WTC11 (cell line): ENCODE measurements around the gene SND1.
"Not testable (repeated sequence)": the region's sequence is repeated elsewhere in the genome, so short reads cannot be mapped to it uniquely, and the experiment has no call there.

Experiments
- CREB1 ChIP-seq: sonication (generic); formaldehyde crosslinking; IDR thresholded peaks from 2 replicates; pipeline ENCODE4 v1.8.0; 2023; ENCODE audit warnings: mild to moderate bottlenecking, missing genetic modification reagents
- FOXJ3 ChIP-seq: sonication (generic); formaldehyde crosslinking; IDR thresholded peaks from 2 replicates; pipeline ENCODE4 v1.9.0; 2021; ENCODE audit warnings: missing genetic modification reagents, mild to moderate bottlenecking, borderline replicate concordance
- IRF2 ChIP-seq: sonication (generic); formaldehyde crosslinking; IDR thresholded peaks from 2 replicates; pipeline ENCODE4 v1.8.0; 2022; ENCODE audit warnings: low read depth, missing genetic modification reagents, borderline replicate concordance
- SP1 ChIP-seq: sonication (generic); formaldehyde crosslinking; conservative IDR thresholded peaks from 2 replicates; pipeline ENCODE4 v1.8.1; 2022; ENCODE audit warnings: missing genetic modification reagents
- ZNF138 ChIP-seq: sonication (generic); formaldehyde crosslinking; conservative IDR thresholded peaks from 2 replicates; pipeline ENCODE4 v1.8.1; 2022; ENCODE audit warnings: mild to moderate bottlenecking, moderate library complexity, missing genetic modification reagents
- TF ChIP-seq, protein P1 (sequence below): fragments of 250-450 bp; sonication (Bioruptor Pico); conservative IDR thresholded peaks from 2 replicates; pipeline ENCODE4 v1.9.0; 2021; ENCODE audit warnings: mild to moderate bottlenecking
- TF ChIP-seq, protein P2 (sequence below): fragments of 200-600 bp; IDR thresholded peaks from 2 replicates; pipeline ENCODE4 v1.8.0; 2022; ENCODE audit warnings: antibody characterized with exemption
- TF ChIP-seq, protein P3 (sequence below): sonication (generic); formaldehyde crosslinking; conservative IDR thresholded peaks from 2 replicates; pipeline ENCODE4 v1.8.1; 2022; ENCODE audit warnings: mild to moderate bottlenecking, missing genetic modification reagents
- TF ChIP-seq, protein P4 (sequence below): sonication (generic); formaldehyde crosslinking; IDR thresholded peaks from 2 replicates; pipeline ENCODE4 v1.8.1; 2022; ENCODE audit warnings: low read depth, mild to moderate bottlenecking, moderate library complexity, missing genetic modification reagents, borderline replicate concordance
- TF ChIP-seq, protein P5 (sequence below): sonication (generic); formaldehyde crosslinking; IDR thresholded peaks from 2 replicates; pipeline ENCODE4 v1.8.1; 2023; ENCODE audit warnings: mild to moderate bottlenecking, missing genetic modification reagents, borderline replicate concordance

DNA sequence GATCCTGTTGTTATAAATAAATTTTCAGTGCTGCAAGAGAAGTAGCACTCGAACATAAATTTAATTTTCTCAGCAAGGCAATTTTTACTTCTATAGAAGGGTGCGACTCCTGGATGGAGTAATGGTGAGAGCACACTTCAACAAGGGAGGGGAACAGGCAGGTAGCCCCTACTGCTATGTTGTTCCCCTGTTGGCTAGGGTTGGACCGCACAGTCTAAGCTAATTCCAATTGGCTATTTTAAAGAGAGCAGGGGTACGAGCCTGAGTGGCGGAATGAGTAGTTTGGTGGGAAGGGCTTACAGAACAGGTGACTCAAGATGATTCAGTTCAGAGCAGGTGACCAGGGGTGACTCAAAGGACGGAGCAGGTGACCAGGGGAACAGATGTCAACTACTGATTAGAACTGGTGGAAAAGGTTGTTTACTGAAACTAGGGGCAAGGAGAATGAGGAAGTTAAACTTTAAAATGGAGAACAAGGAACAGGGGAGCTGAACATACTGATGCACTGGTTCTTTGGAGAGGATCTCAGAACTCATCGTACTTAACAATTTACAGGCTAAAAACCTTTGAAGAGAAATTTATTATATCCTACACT lies 185.9 kb downstream of the SND1 start:
- not testable (repeated sequence) for TF ChIP-seq CREB1 (CRISPR knock-in tag); IRF2; SP1; ZNF138 (CRISPR knock-in tag); FOXJ3 (CRISPR knock-in tag)
- TF ChIP-seq, protein P1, sequence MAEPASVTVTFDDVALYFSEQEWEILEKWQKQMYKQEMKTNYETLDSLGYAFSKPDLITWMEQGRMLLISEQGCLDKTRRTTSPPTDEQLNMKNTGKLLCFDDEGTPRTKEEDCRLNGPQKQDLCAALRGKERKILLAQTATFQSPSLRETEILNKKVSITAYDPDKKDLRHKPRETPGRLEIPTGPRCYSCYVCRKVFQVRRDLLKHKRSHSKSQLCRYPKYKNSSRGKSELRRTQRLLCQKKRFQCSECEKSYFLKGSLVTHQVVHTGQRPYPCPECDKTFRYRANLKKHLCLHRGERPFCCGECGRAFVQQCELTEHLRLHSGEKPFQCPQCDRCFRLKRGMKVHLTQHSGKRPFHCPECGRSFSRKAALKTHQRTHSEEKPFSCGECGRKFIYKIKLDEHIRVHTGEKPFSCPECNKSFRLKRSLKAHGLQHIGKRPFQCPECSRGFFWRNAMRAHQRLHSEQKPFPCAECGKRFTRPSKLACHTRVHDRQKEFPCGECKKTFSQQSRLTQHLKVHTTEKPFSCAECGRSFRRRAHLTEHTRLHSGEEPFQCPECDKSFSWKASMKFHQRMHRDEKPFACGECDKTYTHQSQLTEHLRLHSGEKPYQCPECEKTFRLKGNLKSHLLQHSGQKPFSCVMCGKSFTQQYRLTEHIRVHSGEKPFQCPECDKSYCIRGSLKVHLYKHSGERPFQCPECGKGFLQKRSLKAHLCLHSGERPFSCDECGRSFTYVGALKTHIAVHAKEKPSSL, result not testable (repeated sequence)
- TF ChIP-seq, protein P2, sequence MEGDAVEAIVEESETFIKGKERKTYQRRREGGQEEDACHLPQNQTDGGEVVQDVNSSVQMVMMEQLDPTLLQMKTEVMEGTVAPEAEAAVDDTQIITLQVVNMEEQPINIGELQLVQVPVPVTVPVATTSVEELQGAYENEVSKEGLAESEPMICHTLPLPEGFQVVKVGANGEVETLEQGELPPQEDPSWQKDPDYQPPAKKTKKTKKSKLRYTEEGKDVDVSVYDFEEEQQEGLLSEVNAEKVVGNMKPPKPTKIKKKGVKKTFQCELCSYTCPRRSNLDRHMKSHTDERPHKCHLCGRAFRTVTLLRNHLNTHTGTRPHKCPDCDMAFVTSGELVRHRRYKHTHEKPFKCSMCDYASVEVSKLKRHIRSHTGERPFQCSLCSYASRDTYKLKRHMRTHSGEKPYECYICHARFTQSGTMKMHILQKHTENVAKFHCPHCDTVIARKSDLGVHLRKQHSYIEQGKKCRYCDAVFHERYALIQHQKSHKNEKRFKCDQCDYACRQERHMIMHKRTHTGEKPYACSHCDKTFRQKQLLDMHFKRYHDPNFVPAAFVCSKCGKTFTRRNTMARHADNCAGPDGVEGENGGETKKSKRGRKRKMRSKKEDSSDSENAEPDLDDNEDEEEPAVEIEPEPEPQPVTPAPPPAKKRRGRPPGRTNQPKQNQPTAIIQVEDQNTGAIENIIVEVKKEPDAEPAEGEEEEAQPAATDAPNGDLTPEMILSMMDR, result not testable (repeated sequence)
- TF ChIP-seq, protein P3, sequence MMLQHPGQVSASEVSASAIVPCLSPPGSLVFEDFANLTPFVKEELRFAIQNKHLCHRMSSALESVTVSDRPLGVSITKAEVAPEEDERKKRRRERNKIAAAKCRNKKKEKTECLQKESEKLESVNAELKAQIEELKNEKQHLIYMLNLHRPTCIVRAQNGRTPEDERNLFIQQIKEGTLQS, result not testable (repeated sequence)
- TF ChIP-seq, protein P4, sequence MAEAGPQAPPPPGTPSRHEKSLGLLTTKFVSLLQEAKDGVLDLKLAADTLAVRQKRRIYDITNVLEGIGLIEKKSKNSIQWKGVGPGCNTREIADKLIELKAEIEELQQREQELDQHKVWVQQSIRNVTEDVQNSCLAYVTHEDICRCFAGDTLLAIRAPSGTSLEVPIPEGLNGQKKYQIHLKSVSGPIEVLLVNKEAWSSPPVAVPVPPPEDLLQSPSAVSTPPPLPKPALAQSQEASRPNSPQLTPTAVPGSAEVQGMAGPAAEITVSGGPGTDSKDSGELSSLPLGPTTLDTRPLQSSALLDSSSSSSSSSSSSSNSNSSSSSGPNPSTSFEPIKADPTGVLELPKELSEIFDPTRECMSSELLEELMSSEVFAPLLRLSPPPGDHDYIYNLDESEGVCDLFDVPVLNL (CRISPR knock-in tag), result not testable (repeated sequence)
- TF ChIP-seq, protein P5, sequence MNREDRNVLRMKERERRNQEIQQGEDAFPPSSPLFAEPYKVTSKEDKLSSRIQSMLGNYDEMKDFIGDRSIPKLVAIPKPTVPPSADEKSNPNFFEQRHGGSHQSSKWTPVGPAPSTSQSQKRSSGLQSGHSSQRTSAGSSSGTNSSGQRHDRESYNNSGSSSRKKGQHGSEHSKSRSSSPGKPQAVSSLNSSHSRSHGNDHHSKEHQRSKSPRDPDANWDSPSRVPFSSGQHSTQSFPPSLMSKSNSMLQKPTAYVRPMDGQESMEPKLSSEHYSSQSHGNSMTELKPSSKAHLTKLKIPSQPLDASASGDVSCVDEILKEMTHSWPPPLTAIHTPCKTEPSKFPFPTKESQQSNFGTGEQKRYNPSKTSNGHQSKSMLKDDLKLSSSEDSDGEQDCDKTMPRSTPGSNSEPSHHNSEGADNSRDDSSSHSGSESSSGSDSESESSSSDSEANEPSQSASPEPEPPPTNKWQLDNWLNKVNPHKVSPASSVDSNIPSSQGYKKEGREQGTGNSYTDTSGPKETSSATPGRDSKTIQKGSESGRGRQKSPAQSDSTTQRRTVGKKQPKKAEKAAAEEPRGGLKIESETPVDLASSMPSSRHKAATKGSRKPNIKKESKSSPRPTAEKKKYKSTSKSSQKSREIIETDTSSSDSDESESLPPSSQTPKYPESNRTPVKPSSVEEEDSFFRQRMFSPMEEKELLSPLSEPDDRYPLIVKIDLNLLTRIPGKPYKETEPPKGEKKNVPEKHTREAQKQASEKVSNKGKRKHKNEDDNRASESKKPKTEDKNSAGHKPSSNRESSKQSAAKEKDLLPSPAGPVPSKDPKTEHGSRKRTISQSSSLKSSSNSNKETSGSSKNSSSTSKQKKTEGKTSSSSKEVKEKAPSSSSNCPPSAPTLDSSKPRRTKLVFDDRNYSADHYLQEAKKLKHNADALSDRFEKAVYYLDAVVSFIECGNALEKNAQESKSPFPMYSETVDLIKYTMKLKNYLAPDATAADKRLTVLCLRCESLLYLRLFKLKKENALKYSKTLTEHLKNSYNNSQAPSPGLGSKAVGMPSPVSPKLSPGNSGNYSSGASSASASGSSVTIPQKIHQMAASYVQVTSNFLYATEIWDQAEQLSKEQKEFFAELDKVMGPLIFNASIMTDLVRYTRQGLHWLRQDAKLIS (CRISPR knock-in tag), result not testable (repeated sequence)
